ENCODE measurements around the gene DDR1.

- TF ChIP-seq YY1 (IDR thresholded peaks at IDR 0.05; ENCODE audit: low read depth): no peak
- TF ChIP-seq EP300 (IDR thresholded peaks at IDR 0.05; ENCODE audit: borderline replicate concordance): no peak
These were observed 33.2 kb downstream of the DDR1 start for GRCh38 chr6:30917487-30917886.
